ENCODE results near the gene DUOXA2. TPM values are rescaled to one million over a fixed set of nuclear protein-coding genes. Genes with fewer than 3 reads are reported as not detected.
"Not testable (repeated sequence)": the region's sequence is repeated elsewhere in the genome, so short reads cannot be mapped to it uniquely, and the experiment has no call there.

Gene DUOXA2
- total RNA-seq: not detected in 2 replicates

- DNase-seq: no peak
Measured at GRCh38 chr15:45114076-45114750, at the start of gene DUOXA2, which contains the start of gene DUOX2. Gene DUOXA2, plus strand, starts transcription at chr15:45114326. Its CDS starts 280 bp downstream, at chr15:45114606. Gene DUOX2, minus strand, starts transcription at chr15:45114172. Its CDS starts 761 bp downstream, at chr15:45113411.

- DNase-seq: no peak
Measured at GRCh38 chr15:45064386-45064785, 49.7 kb upstream of the DUOXA2 start.

- not testable (repeated sequence) for DNase-seq
Measured at GRCh38 chr15:45069942-45070360, 44.2 kb upstream of the DUOXA2 start.

GRCh38 chr15:45073602-45074001 lies 40.5 kb upstream of the DUOXA2 start:
- not testable (repeated sequence) for DNase-seq

- DNase-seq: not testable (repeated sequence)
Measured at GRCh38 chr15:45075440-45076320, 38.4 kb upstream of the DUOXA2 start.

- peak; percentile 7 for DNase-seq
Measured at GRCh38 chr15:45077391-45077790, 36.7 kb upstream of the DUOXA2 start.

GRCh38 chr15:45079201-45079600 lies 34.9 kb upstream of the DUOXA2 start:
- not testable (repeated sequence) for DNase-seq

- not testable (repeated sequence) for DNase-seq
Measured at GRCh38 chr15:45079628-45080246, 34.4 kb upstream of the DUOXA2 start.

GRCh38 chr15:45080593-45080992 lies 33.5 kb upstream of the DUOXA2 start:
- DNase-seq: not testable (repeated sequence)

GRCh38 chr15:45082412-45082811 lies 31.7 kb upstream of the DUOXA2 start:
- DNase-seq: not testable (repeated sequence)

- DNase-seq: no peak
Measured at GRCh38 chr15:45083223-45083622, 30.9 kb upstream of the DUOXA2 start.

GRCh38 chr15:45084163-45084562 lies 30.0 kb upstream of the DUOXA2 start:
- no peak for DNase-seq

GRCh38 chr15:45087513-45087912 lies 26.6 kb upstream of the DUOXA2 start:
- DNase-seq: no peak

GRCh38 chr15:45088801-45089711 lies 25.1 kb upstream of the DUOXA2 start:
- DNase-seq: no peak

GRCh38 chr15:45089712-45090373 lies 24.3 kb upstream of the DUOXA2 start:
- DNase-seq: no peak

- DNase-seq: no peak
Measured at GRCh38 chr15:45091161-45091560, 23.0 kb upstream of the DUOXA2 start.

GRCh38 chr15:45091576-45091975 lies 22.6 kb upstream of the DUOXA2 start:
- DNase-seq: no peak

GRCh38 chr15:45093013-45093412 lies 21.1 kb upstream of the DUOXA2 start:
- DNase-seq: no peak

GRCh38 chr15:45093622-45094357 lies 20.3 kb upstream of the DUOXA2 start:
- no peak for DNase-seq

GRCh38 chr15:45094358-45094730 lies 19.8 kb upstream of the DUOXA2 start:
- DNase-seq: no peak

- no peak for DNase-seq
Measured at GRCh38 chr15:45095661-45096060, 18.5 kb upstream of the DUOXA2 start.
